ENCODE measurements around the gene ARHGEF16.
A peak's percentile ranks its signal among the peaks of the same experiment; 100 is the strongest.

The ARHGEF16 gene

DNA sequence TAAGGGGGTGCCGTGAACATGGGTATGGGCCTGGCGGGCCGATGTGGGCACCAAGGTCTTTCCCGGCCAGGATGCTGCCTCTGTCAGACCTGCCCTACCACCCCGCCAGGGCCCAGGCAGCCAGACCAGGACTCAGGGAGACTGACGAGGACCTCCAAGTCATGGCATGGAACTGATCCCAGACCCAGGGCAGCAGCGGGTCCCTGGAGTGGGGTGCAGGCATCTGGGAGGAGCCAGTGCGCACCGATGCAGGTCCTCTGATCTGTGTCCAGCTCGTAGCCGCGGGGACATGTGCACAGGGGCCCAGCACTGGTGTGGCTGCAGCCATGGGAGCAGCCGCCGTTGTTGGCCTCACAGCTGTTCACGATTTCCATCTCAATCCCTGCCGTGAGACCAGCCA lies 56.8 kb downstream of the ARHGEF16 start:
- TF ChIP-seq, protein P1, sequence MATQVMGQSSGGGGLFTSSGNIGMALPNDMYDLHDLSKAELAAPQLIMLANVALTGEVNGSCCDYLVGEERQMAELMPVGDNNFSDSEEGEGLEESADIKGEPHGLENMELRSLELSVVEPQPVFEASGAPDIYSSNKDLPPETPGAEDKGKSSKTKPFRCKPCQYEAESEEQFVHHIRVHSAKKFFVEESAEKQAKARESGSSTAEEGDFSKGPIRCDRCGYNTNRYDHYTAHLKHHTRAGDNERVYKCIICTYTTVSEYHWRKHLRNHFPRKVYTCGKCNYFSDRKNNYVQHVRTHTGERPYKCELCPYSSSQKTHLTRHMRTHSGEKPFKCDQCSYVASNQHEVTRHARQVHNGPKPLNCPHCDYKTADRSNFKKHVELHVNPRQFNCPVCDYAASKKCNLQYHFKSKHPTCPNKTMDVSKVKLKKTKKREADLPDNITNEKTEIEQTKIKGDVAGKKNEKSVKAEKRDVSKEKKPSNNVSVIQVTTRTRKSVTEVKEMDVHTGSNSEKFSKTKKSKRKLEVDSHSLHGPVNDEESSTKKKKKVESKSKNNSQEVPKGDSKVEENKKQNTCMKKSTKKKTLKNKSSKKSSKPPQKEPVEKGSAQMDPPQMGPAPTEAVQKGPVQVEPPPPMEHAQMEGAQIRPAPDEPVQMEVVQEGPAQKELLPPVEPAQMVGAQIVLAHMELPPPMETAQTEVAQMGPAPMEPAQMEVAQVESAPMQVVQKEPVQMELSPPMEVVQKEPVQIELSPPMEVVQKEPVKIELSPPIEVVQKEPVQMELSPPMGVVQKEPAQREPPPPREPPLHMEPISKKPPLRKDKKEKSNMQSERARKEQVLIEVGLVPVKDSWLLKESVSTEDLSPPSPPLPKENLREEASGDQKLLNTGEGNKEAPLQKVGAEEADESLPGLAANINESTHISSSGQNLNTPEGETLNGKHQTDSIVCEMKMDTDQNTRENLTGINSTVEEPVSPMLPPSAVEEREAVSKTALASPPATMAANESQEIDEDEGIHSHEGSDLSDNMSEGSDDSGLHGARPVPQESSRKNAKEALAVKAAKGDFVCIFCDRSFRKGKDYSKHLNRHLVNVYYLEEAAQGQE (IDR thresholded peaks at IDR 0.05; ENCODE audit: low read depth), result no peak
- TF ChIP-seq RAD21 (IDR thresholded peaks at IDR 0.05; ENCODE audit: low read depth), result no peak
- TF ChIP-seq TEAD4 (IDR thresholded peaks at IDR 0.05), result no peak
- TF ChIP-seq FOXM1 (IDR thresholded peaks at IDR 0.05; ENCODE audit: borderline replicate concordance, low read depth), result no peak
- no peak for TF ChIP-seq TCF12 (IDR thresholded peaks at IDR 0.05; ENCODE audit: low read depth)
- TF ChIP-seq EP300 (IDR thresholded peaks at IDR 0.05; ENCODE audit: borderline replicate concordance), result no peak
- no peak for TF ChIP-seq ZBTB7A (IDR thresholded peaks at IDR 0.05; ENCODE audit: low read depth)
- no peak for TF ChIP-seq NFIC (IDR thresholded peaks at IDR 0.05)

DNA sequence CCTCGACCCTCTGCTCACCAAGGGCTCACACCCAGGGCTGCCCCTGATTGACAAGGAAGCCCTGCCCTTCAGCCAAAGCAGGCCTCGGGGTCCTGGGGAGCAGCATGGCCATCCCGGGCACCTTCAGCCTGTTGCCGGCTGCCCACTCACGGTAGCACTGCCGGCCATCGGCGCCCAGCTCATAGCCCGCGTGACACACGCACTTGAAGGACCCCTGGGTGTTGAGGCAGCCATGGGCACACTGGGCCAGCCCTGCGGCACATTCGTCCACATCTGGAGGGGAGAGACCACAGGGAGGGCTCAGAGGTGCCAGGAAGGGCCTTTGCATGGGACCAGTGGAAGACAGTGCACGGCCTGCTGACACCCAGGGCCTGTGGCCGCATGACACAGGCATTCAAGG lies 57.4 kb downstream of the ARHGEF16 start:
- TF ChIP-seq, protein P1 (IDR thresholded peaks at IDR 0.05; ENCODE audit: low read depth), result no peak
- TF ChIP-seq NFIC (IDR thresholded peaks at IDR 0.05) (no peak), YY1 (IDR thresholded peaks at IDR 0.05; ENCODE audit: low read depth) (no peak), RAD21 (IDR thresholded peaks at IDR 0.05; ENCODE audit: low read depth) (no peak), EGR1 (IDR thresholded peaks at IDR 0.05) (no peak), TAF1 (IDR thresholded peaks at IDR 0.05; ENCODE audit: low read depth) (no peak)

DNA sequence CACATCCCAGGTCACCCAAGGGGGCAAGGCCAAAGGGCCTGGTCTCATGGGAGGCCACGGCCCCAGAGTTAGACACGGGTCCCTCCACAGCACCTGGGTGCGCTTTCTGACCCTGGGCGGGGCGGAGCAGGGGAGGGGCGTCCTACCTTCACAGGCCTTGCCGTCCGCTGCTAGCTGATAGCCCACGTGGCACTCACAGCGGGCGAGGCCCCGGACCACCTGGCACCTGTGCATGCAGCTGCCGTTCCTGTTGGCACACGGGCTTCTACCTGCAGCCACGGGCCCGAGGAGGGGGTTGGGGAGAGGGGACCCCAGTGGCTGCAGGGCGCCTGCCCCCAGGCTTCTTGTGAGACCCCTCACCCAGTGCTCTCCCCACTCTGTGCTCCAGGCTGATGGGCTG lies 59.9 kb downstream of the ARHGEF16 start:
- TF ChIP-seq ZBTB7A (IDR thresholded peaks at IDR 0.05; ENCODE audit: low read depth), result peak; percentile 53
- peak; percentile 76 for TF ChIP-seq TCF12 (IDR thresholded peaks at IDR 0.05; ENCODE audit: low read depth)
- TF ChIP-seq CEBPB (IDR thresholded peaks at IDR 0.05), result no peak
- TF ChIP-seq, protein P2, sequence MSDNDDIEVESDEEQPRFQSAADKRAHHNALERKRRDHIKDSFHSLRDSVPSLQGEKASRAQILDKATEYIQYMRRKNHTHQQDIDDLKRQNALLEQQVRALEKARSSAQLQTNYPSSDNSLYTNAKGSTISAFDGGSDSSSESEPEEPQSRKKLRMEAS (IDR thresholded peaks at IDR 0.05), result peak; percentile 88
- TF ChIP-seq NFIC (IDR thresholded peaks at IDR 0.05), result peak; percentile 21; the same call in 1 of the 2 replicates
- TF ChIP-seq, protein P1 (IDR thresholded peaks at IDR 0.05; ENCODE audit: low read depth), result no peak
- TF ChIP-seq, protein P3, sequence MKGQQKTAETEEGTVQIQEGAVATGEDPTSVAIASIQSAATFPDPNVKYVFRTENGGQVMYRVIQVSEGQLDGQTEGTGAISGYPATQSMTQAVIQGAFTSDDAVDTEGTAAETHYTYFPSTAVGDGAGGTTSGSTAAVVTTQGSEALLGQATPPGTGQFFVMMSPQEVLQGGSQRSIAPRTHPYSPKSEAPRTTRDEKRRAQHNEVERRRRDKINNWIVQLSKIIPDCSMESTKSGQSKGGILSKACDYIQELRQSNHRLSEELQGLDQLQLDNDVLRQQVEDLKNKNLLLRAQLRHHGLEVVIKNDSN (IDR thresholded peaks at IDR 0.05), result peak; percentile 64; the same call in 1 of the 2 replicates
- TF ChIP-seq EP300 (IDR thresholded peaks at IDR 0.05; ENCODE audit: borderline replicate concordance), result peak; percentile 54; the same call in 1 of the 2 replicates
- no peak for TF ChIP-seq FOXM1 (IDR thresholded peaks at IDR 0.05; ENCODE audit: borderline replicate concordance, low read depth)

DNA sequence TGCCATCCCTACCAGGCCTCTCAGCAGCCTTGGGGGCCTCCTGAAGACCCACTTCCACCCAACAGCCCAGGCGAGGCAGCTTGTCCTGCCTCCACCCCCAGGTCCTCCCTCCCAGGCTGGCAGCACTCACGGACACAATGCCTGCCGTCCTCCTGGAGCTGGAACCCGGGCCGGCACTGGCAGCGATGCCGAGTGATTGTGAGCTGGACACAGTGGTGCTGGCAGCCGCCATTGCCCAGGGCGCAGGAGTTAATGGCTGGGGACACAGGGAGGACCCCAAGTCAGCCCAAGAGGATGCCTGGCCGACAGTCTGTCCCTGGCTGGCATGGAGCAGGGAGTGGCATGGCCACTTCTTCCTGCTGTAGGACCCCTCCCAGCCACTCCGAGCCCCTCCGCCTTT lies 60.8 kb downstream of the ARHGEF16 start:
- TF ChIP-seq EP300 (IDR thresholded peaks at IDR 0.05; ENCODE audit: borderline replicate concordance) (no peak), YY1 (IDR thresholded peaks at IDR 0.05; ENCODE audit: low read depth) (peak; percentile 42; the same call in 1 of the 2 replicates), RAD21 (IDR thresholded peaks at IDR 0.05; ENCODE audit: low read depth) (no peak), TCF12 (IDR thresholded peaks at IDR 0.05; ENCODE audit: low read depth) (no peak)

DNA sequence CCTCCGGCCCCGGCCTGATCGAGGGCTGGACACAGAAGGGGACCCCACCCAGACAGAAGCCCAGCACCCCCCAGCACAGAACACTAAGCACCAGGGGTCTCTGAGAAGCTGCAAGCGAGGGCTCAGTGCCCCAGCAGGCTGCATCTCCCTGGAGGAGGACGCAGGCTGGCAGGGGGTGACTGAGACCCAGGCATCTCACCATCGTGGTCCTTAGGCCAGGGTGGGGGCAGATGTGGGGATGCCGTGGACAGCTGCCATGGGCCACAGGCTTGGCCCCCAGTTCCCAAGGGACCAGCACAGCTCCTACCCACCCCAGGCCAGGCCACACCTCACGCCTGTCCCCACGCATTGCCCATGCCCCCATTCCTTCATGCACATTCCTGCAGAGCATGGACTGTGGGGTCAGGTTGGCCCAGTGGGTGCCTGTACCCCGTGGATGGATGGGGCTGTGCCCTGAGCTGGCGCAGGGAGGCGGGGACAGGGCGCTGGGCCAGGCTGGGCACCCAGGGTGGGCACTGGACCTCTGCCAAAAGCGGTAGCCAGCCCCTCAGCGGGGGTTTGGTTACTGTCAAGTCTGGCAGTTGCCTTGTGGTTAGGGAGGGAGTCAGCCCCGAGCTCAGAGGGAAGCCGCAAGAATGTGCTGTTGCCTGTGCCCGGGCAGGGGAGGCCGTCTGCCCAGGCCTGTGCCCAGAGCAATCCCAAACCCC lies 61.5 kb downstream of the ARHGEF16 start:
- TF ChIP-seq ZBTB7A (IDR thresholded peaks at IDR 0.05; ENCODE audit: low read depth) (peak; percentile 76), CEBPB (IDR thresholded peaks at IDR 0.05) (no peak), TEAD4 (IDR thresholded peaks at IDR 0.05) (peak; percentile 73), RAD21 (IDR thresholded peaks at IDR 0.05; ENCODE audit: low read depth) (peak; percentile 1; the same call in 1 of the 2 replicates), TCF12 (IDR thresholded peaks at IDR 0.05; ENCODE audit: low read depth) (peak; percentile 95), CREB1 (IDR thresholded peaks at IDR 0.05; ENCODE audit: low read depth) (no peak), EP300 (IDR thresholded peaks at IDR 0.05; ENCODE audit: borderline replicate concordance) (peak; percentile 90), EGR1 (IDR thresholded peaks at IDR 0.05) (0 out of 2 replicates have a peak, but pooled peaks have one; percentile 31), NFIC (IDR thresholded peaks at IDR 0.05) (peak; percentile 99), FOXM1 (IDR thresholded peaks at IDR 0.05; ENCODE audit: borderline replicate concordance, low read depth) (peak; percentile 68; the same call in 1 of the 2 replicates), YY1 (IDR thresholded peaks at IDR 0.05; ENCODE audit: low read depth) (no peak), TAF1 (IDR thresholded peaks at IDR 0.05; ENCODE audit: low read depth) (no peak; the same call in 1 of the 2 replicates)
- TF ChIP-seq, protein P2 (IDR thresholded peaks at IDR 0.05), result peak; percentile 39; the same call in 1 of the 2 replicates
- TF ChIP-seq, protein P1 (IDR thresholded peaks at IDR 0.05; ENCODE audit: low read depth), result no peak
- TF ChIP-seq, protein P3 (IDR thresholded peaks at IDR 0.05), result no peak

Data from Ishikawa (cell line).